ENCODE measurements around the gene C16orf95. TPM values are rescaled to one million over a fixed set of nuclear protein-coding genes. Genes with fewer than 3 reads are reported as not detected.
A peak's percentile ranks its signal among the peaks of the same experiment; 100 is the strongest.

C16orf95 gene
- total RNA-seq, 3 donors from 2014 or later: 2.0 to 3.8 TPM; not detected in 1

DNA sequence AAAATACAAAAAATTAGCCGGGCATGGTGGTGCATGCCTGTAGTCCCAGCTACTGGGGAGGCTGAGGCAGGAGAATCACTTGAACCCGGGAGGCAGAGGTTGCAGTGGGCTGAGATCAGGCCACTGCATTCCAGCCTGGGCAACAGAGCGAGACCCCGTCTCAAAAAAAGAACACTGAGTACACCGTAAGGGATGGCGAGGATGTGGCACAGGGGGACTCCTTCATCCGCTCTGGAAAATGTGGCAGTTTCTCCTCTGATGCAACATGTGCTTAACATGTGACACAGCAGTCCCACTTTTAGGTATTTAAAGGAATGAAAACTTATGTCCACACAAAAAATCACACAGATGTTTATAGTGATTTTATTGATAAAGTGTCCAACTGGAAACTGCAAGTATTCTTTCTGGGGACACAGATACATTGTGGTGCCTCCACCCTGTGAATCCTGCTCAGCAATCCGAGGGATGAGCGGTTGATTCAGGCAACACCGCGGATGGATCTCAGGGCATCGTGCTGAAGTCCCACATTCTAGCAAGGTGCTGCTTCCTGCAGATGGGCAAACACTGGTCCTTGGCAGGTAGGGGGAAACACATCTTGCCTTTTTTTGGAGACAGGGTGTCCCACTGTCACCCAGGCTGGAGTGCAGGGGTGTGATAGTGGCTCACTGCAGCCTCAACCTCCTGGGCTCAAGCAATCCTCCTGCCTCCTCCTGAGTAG lies 3.5 kb upstream of the C16orf95 start:
- Histone ChIP-seq H3K27ac (no peak overlapping the region), H3K36me3 (no peaks in the 10 kb centered on the region), H3K9me3 (no peaks in the 10 kb centered on the region), H3K4me3 (no peak overlapping the region), H3K27me3 (no peaks in the 10 kb centered on the region), H3K4me1 (no peaks in the 10 kb centered on the region)
- no peak for TF ChIP-seq POLR2A (IDR thresholded peaks at IDR 0.05)
- TF ChIP-seq POLR2AphosphoS5 (IDR thresholded peaks at IDR 0.05): no peak
- TF ChIP-seq, protein P1, sequence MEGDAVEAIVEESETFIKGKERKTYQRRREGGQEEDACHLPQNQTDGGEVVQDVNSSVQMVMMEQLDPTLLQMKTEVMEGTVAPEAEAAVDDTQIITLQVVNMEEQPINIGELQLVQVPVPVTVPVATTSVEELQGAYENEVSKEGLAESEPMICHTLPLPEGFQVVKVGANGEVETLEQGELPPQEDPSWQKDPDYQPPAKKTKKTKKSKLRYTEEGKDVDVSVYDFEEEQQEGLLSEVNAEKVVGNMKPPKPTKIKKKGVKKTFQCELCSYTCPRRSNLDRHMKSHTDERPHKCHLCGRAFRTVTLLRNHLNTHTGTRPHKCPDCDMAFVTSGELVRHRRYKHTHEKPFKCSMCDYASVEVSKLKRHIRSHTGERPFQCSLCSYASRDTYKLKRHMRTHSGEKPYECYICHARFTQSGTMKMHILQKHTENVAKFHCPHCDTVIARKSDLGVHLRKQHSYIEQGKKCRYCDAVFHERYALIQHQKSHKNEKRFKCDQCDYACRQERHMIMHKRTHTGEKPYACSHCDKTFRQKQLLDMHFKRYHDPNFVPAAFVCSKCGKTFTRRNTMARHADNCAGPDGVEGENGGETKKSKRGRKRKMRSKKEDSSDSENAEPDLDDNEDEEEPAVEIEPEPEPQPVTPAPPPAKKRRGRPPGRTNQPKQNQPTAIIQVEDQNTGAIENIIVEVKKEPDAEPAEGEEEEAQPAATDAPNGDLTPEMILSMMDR (IDR thresholded peaks at IDR 0.05): no peak
- intact Hi-C loops (cut with DNase I; ENCODE audit: low total_unique reads): no loop called here
- DNase-seq (ENCODE audit: low spot score in 2 of 2): no peak

DNA sequence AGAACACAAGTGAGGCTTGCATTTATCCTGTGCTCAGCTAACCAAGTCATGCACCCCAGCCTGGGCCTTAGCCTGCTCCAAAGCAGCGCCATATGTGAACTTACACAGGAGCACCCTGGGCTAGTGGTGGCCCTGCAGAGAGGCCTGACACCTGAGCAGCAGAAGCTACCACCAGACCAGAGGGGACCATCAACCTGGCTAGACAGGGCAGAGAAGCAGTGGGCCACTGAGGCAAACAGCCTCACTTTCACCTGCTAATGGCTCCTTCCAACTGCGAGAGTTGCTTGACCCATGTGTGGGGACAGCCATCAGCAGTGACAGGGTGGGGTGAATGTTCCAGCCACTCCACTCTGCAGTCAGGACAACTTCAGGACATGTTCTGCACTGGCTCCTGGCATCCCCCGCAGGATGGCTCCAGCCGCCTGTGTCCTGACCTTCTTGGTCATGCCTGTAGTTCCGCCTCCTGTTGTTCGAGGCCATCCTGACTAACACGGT lies 2.9 kb upstream of the C16orf95 start:
- no peak overlapping the region for H3K27ac ChIP-seq
- no peaks in the 10 kb centered on the region for H3K9me3 ChIP-seq
- no peak for DNase-seq (ENCODE audit: low spot score in 2 of 2)
- H3K4me3 ChIP-seq: no peak overlapping the region
- H3K36me3 ChIP-seq: no peaks in the 10 kb centered on the region
- H3K27me3 ChIP-seq: no peaks in the 10 kb centered on the region
- no peaks in the 10 kb centered on the region for H3K4me1 ChIP-seq
- TF ChIP-seq POLR2A (IDR thresholded peaks at IDR 0.05) (no peak), POLR2AphosphoS5 (IDR thresholded peaks at IDR 0.05) (no peak)
- TF ChIP-seq, protein P1 (IDR thresholded peaks at IDR 0.05): no peak
- intact Hi-C loops (cut with DNase I; ENCODE audit: low total_unique reads): no loop called here

DNA sequence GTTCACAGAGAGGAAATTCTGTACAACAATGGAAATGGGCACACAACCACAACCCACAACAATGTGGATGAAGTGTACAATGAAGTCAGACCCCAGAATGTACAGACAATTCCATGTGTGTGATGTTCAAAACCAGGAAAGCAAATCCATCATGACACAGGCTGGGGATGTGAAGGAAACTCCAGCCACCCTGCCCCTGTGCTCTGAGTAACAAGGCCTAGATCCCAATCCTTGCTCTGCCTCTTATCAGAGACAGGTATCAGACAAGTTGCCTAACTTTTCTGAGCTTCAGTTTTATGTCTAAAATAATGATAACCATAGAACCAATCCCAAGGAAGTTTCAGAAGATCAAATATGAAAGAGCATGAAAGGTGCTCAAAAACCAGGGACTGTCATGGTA lies 1.8 kb upstream of the C16orf95 start:
- Histone ChIP-seq H3K4me3 (no peak overlapping the region), H3K27ac (no peak overlapping the region), H3K27me3 (no peaks in the 10 kb centered on the region), H3K36me3 (no peaks in the 10 kb centered on the region), H3K9me3 (no peaks in the 10 kb centered on the region), H3K4me1 (no peaks in the 10 kb centered on the region)
- TF ChIP-seq POLR2A (IDR thresholded peaks at IDR 0.05): no peak
- intact Hi-C loops (cut with DNase I; ENCODE audit: low total_unique reads): no loop called here
- no peak for DNase-seq (ENCODE audit: low spot score in 2 of 2)

DNA sequence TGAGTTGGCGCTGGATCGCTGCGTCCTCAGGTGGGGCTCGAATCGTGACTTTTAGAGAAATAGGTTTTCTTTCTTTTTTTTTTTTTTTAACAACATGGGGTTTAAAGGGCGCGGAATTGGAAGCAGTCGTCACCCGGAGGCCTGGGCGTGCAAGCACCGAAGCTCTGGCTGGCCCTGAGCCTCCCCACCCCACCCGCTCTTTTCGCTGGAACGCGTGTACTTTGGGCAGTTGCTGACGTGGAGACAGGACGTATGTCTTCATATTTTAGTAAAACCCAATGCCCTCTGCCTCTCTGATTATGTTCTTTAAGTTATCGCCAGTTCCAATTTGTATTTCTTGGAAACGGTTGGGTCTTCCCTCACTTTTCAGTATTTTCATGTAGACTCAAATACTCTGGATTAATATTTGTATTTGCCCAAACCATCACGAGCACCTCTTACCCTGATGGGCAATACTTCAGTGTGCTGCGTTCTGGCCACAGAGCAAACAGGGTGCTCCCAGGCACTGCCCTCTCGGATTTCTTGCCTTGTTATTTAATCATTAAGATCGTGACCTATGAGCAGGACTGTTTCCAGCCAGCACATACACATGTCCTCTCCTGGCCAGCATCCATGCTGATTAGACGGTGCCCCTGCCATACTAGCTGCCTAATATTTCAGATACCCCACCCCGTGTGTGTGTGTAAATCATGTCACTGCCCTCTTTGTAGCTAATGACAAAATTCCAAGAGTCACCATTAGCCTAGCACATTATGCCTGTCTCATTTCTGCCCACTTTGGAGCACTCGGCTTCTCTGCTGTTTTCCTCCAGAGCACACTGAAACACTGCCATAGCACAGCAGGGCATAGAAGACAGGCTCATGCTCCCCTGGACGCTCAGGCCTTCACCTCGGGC lies 805 bp upstream of the C16orf95 start:
- DNase-seq (ENCODE audit: low spot score in 2 of 2): peak in 1 of 2 donors; percentile 26
- Histone ChIP-seq H3K4me1 (no peaks in the 10 kb centered on the region), H3K9me3 (no peaks in the 10 kb centered on the region), H3K27me3 (no peaks in the 10 kb centered on the region), H3K27ac (peak overlapping the region; percentile 92 to 95), H3K4me3 (peak overlapping the region; percentile 93 to 98 (median 94)), H3K36me3 (no peaks in the 10 kb centered on the region)
- TF ChIP-seq POLR2AphosphoS5 (IDR thresholded peaks at IDR 0.05) (no peak), POLR2A (IDR thresholded peaks at IDR 0.05) (no peak)
- TF ChIP-seq, protein P1 (IDR thresholded peaks at IDR 0.05): no peak
- intact Hi-C loops (cut with DNase I; ENCODE audit: low total_unique reads): no loop called here

DNA sequence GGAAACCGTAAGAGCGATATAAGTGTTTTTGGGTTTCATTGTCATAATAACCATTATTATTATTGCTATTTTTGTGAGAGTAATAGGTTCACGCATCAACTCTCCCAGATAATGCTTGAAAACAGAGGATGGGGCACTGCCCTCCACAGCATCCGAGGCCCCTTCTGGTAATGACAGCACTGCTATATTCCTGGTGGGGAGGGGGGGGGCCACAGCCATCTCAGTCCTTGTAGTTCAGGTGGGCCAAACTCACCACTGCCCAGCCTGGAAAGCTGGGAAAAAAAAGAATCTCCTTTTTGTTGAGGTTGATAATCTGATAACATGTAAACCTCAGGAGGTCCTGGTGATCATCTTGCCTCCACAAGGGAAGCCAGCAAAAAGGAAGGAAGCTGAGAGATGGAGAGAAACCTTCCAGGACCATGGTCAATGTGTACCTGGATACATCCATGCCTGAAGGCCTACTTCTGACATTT lies 706 bp downstream of the C16orf95 start:
- intact Hi-C loops (cut with DNase I; ENCODE audit: low total_unique reads): no loop called here
- DNase-seq (ENCODE audit: low spot score in 2 of 2): no peak
- H3K9me3 ChIP-seq: no peaks in the 10 kb centered on the region
- TF ChIP-seq, protein P1 (IDR thresholded peaks at IDR 0.05): no peak
- TF ChIP-seq POLR2A (IDR thresholded peaks at IDR 0.05) (no peak), POLR2AphosphoS5 (IDR thresholded peaks at IDR 0.05) (no peak)
- peak overlapping the region; percentile 93 to 98 (median 94) for H3K4me3 ChIP-seq
- H3K27me3 ChIP-seq: no peaks in the 10 kb centered on the region
- no peaks in the 10 kb centered on the region for H3K36me3 ChIP-seq
- no peaks in the 10 kb centered on the region for H3K4me1 ChIP-seq
- peak overlapping the region; percentile 92 to 95 for H3K27ac ChIP-seq
